SKM-1 (cell line): Measurements from ENCODE around the gene ZNF227.
"Not testable (repeated sequence)": the region's sequence is repeated elsewhere in the genome, so short reads cannot be mapped to it uniquely, and the experiment has no call there.

Source experiments
- DNase-seq: peaks from one replicate; lab custom pipeline; 2025; ENCODE audit not compliant: unreplicated experiment; lab: John Stamatoyannopoulos, UW

ZNF227 gene

GRCh38 chr19:44212250-44212865 is at the start of gene ZNF227:
Gene ZNF227 (plus strand): TSS chr19:44212532. CDS start chr19:44217793, 5,261 bp downstream.
- DNase-seq, result no peak

- DNase-seq, result no peak
Measured at GRCh38 chr19:44163789-44164188, 48.5 kb upstream of the ZNF227 start.

GRCh38 chr19:44164327-44164672 is 48.0 kb upstream of the ZNF227 start:
- DNase-seq, result no peak

GRCh38 chr19:44164673-44165512 is 47.4 kb upstream of the ZNF227 start, which contains the start of gene ZNF226:
Gene ZNF226 (plus strand): TSS chr19:44165100. CDS start chr19:44170081, 4,981 bp downstream.
- peak; percentile 67 for DNase-seq

GRCh38 chr19:44170660-44171059 is 41.7 kb upstream of the ZNF227 start:
- not testable (repeated sequence) for DNase-seq

- no peak for DNase-seq
Measured at GRCh38 chr19:44176590-44176989, 35.7 kb upstream of the ZNF227 start.

GRCh38 chr19:44180968-44181367 is 31.4 kb upstream of the ZNF227 start:
- no peak for DNase-seq

- no peak for DNase-seq
Measured at GRCh38 chr19:44182145-44182544, 30.2 kb upstream of the ZNF227 start.

- DNase-seq, result no peak
Measured at GRCh38 chr19:44190020-44190419, 22.3 kb upstream of the ZNF227 start.

GRCh38 chr19:44192127-44192526 is 20.2 kb upstream of the ZNF227 start:
- DNase-seq, result no peak

- no peak for DNase-seq
Measured at GRCh38 chr19:44196772-44197171, 15.6 kb upstream of the ZNF227 start.

- no peak for DNase-seq
Measured at GRCh38 chr19:44202470-44202869, 9.9 kb upstream of the ZNF227 start.

- DNase-seq, result no peak
Measured at GRCh38 chr19:44202974-44203373, 9.4 kb upstream of the ZNF227 start.

GRCh38 chr19:44203877-44204276 is 8.5 kb upstream of the ZNF227 start:
- not testable (repeated sequence) for DNase-seq

GRCh38 chr19:44204772-44205171 is 7.6 kb upstream of the ZNF227 start:
- no peak for DNase-seq

- DNase-seq, result no peak
Measured at GRCh38 chr19:44207126-44207803, 5.1 kb upstream of the ZNF227 start.

GRCh38 chr19:44212866-44213346 is 574 bp downstream of the ZNF227 start:
- no peak for DNase-seq

GRCh38 chr19:44219926-44220325 is 7.6 kb downstream of the ZNF227 start:
- not testable (repeated sequence) for DNase-seq

- DNase-seq, result not testable (repeated sequence)
Measured at GRCh38 chr19:44220761-44221160, 8.4 kb downstream of the ZNF227 start.

GRCh38 chr19:44221291-44221690 is 9.0 kb downstream of the ZNF227 start:
- DNase-seq, result not testable (repeated sequence)

GRCh38 chr19:44228318-44228717 is 16.0 kb downstream of the ZNF227 start:
- no peak for DNase-seq

- DNase-seq, result no peak
Measured at GRCh38 chr19:44232867-44233266, 20.5 kb downstream of the ZNF227 start.
